GM12892 (cell line): Measurements from ENCODE around the gene NDUFA13.

Experiments used
- POLR2A ChIP-seq: IDR thresholded peaks from 2 replicates; pipeline ENCODE4 v1.6.1; 2011; ENCODE audit warnings: low read depth, low read length, control low read depth
- POLR2AphosphoS5 ChIP-seq: IDR thresholded peaks from 2 replicates; pipeline ENCODE4 v1.6.1; 2011; ENCODE audit warnings: low read depth, low read length, control low read depth

- TF ChIP-seq POLR2A, result no peak
- TF ChIP-seq POLR2AphosphoS5, result no peak
Measured at GRCh38 chr19:19482809-19483596, 33.0 kb upstream of the NDUFA13 start.
